HepG2 (cell line): ENCODE measurements around the gene TMCC2. TPM values are rescaled to one million over a fixed set of nuclear protein-coding genes. Genes with fewer than 3 reads are reported as not detected.

Experiments
- TOE1 ChIP-seq: sonication (generic); formaldehyde crosslinking; IDR thresholded peaks from 2 replicates; pipeline ENCODE4 v1.4.0; 2020; ENCODE audit warnings: mild to moderate bottlenecking, missing genetic modification reagents
- ZMAT3 ChIP-seq: sonication (generic); formaldehyde crosslinking; conservative IDR thresholded peaks from 2 replicates; pipeline ENCODE4 v1.7.0; 2021; ENCODE audit warnings: missing genetic modification reagents
- ZNF205 ChIP-seq: IDR thresholded peaks from 2 replicates; pipeline ENCODE4 v1.6.1; 2018; ENCODE audit warnings: missing biosample characterization, missing genetic modification reagents
- ZSCAN22 ChIP-seq: sonication (generic); formaldehyde crosslinking; IDR thresholded peaks from 2 replicates; pipeline ENCODE4 v1.4.0; 2020; ENCODE audit warnings: mild to moderate bottlenecking, missing genetic modification reagents
- polyA plus RNA-seq, 8 experiments: library from polyadenylated mRNA; depleted of rRNA in 3 of 8; stranded (reverse) in 7 of 8; unstranded in 1 of 8; fragments of >200 nt; fragmentation: Illumina TruSeq in 4 of 8; extraction: Trizol in 4 of 8; gene quantifications; 2 replicates each; pipeline versions ENCODE4 v1.2.1 to v1.2.3, GENCODE V29; 2011 to 2016; ENCODE audit warnings: low read depth in 4 of 8, missing spikeins in 1 of 8, mixed read lengths in 1 of 8; ENCODE audit not compliant: insufficient read depth in 1 of 8
- total RNA-seq, 5 experiments: library from RNA; depleted of rRNA; stranded (reverse); fragments of >200 nt; fragmentation: Illumina TruSeq; extraction: Trizol; gene quantifications; 2 replicates each; pipeline ENCODE4 v1.2.3, GENCODE V29; 2016; ENCODE audit warnings: low read depth in 1 of 5
- TF ChIP-seq, protein P1 (sequence below): sonication (generic); formaldehyde crosslinking; IDR thresholded peaks from 2 replicates; pipeline ENCODE4 v1.4.0; 2020; ENCODE audit warnings: missing genetic modification reagents, borderline replicate concordance
- TF ChIP-seq, protein P2 (sequence below): sonication (generic); formaldehyde crosslinking; IDR thresholded peaks from 2 replicates; pipeline ENCODE4 v1.4.0; 2020; ENCODE audit warnings: mild to moderate bottlenecking, low read depth, missing genetic modification reagents
- TF ChIP-seq, protein P3 (sequence below): IDR thresholded peaks from 2 replicates; pipeline ENCODE4 v1.6.1; 2016; ENCODE audit warnings: low read depth, control low read depth
- TF ChIP-seq, protein P4 (sequence below): sonication (generic); formaldehyde crosslinking; IDR thresholded peaks from 2 replicates; pipeline ENCODE4 v1.5.0; 2020; ENCODE audit warnings: missing genetic modification reagents
- TF ChIP-seq, protein P5 (sequence below): sonication (generic); formaldehyde crosslinking; IDR thresholded peaks from 2 replicates; pipeline ENCODE4 v1.9.0; 2021; ENCODE audit warnings: missing genetic modification reagents, borderline replicate concordance
- TF ChIP-seq, protein P6 (sequence below): IDR thresholded peaks from 2 replicates; pipeline ENCODE4 v1.6.1; 2016; ENCODE audit warnings: missing compliant biosample characterization, missing genetic modification reagents, borderline replicate concordance

The TMCC2 gene
- total and polyA plus RNA-seq, 2 of the 13 experiments (the other 11 are each of a cell fraction or from before 2014, with no cell fraction given) = 0.12 to 0.24 TPM

- TF ChIP-seq, protein P1, sequence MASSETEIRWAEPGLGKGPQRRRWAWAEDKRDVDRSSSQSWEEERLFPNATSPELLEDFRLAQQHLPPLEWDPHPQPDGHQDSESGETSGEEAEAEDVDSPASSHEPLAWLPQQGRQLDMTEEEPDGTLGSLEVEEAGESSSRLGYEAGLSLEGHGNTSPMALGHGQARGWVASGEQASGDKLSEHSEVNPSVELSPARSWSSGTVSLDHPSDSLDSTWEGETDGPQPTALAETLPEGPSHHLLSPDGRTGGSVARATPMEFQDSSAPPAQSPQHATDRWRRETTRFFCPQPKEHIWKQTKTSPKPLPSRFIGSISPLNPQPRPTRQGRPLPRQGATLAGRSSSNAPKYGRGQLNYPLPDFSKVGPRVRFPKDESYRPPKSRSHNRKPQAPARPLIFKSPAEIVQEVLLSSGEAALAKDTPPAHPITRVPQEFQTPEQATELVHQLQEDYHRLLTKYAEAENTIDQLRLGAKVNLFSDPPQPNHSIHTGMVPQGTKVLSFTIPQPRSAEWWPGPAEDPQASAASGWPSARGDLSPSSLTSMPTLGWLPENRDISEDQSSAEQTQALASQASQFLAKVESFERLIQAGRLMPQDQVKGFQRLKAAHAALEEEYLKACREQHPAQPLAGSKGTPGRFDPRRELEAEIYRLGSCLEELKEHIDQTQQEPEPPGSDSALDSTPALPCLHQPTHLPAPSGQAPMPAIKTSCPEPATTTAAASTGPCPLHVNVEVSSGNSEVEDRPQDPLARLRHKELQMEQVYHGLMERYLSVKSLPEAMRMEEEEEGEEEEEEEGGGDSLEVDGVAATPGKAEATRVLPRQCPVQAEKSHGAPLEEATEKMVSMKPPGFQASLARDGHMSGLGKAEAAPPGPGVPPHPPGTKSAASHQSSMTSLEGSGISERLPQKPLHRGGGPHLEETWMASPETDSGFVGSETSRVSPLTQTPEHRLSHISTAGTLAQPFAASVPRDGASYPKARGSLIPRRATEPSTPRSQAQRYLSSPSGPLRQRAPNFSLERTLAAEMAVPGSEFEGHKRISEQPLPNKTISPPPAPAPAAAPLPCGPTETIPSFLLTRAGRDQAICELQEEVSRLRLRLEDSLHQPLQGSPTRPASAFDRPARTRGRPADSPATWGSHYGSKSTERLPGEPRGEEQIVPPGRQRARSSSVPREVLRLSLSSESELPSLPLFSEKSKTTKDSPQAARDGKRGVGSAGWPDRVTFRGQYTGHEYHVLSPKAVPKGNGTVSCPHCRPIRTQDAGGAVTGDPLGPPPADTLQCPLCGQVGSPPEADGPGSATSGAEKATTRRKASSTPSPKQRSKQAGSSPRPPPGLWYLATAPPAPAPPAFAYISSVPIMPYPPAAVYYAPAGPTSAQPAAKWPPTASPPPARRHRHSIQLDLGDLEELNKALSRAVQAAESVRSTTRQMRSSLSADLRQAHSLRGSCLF (CRISPR knock-in tag) = no peak
- TF ChIP-seq, protein P2, sequence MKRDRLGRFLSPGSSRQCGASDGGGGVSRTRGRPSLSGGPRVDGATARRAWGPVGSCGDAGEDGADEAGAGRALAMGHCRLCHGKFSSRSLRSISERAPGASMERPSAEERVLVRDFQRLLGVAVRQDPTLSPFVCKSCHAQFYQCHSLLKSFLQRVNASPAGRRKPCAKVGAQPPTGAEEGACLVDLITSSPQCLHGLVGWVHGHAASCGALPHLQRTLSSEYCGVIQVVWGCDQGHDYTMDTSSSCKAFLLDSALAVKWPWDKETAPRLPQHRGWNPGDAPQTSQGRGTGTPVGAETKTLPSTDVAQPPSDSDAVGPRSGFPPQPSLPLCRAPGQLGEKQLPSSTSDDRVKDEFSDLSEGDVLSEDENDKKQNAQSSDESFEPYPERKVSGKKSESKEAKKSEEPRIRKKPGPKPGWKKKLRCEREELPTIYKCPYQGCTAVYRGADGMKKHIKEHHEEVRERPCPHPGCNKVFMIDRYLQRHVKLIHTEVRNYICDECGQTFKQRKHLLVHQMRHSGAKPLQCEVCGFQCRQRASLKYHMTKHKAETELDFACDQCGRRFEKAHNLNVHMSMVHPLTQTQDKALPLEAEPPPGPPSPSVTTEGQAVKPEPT (CRISPR knock-in tag) = no peak
- TF ChIP-seq, protein P3, sequence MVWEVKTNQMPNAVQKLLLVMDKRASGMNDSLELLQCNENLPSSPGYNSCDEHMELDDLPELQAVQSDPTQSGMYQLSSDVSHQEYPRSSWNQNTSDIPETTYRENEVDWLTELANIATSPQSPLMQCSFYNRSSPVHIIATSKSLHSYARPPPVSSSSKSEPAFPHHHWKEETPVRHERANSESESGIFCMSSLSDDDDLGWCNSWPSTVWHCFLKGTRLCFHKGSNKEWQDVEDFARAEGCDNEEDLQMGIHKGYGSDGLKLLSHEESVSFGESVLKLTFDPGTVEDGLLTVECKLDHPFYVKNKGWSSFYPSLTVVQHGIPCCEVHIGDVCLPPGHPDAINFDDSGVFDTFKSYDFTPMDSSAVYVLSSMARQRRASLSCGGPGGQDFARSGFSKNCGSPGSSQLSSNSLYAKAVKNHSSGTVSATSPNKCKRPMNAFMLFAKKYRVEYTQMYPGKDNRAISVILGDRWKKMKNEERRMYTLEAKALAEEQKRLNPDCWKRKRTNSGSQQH (CRISPR knock-in tag) = no peak
- TF ChIP-seq ZNF205 (CRISPR knock-in tag) (no peak), ZMAT3 (CRISPR knock-in tag) (0 out of 2 replicates have a peak, but pooled peaks have one; percentile 43), ZSCAN22 (no peak), TOE1 (CRISPR knock-in tag) (no peak)
- TF ChIP-seq, protein P4, sequence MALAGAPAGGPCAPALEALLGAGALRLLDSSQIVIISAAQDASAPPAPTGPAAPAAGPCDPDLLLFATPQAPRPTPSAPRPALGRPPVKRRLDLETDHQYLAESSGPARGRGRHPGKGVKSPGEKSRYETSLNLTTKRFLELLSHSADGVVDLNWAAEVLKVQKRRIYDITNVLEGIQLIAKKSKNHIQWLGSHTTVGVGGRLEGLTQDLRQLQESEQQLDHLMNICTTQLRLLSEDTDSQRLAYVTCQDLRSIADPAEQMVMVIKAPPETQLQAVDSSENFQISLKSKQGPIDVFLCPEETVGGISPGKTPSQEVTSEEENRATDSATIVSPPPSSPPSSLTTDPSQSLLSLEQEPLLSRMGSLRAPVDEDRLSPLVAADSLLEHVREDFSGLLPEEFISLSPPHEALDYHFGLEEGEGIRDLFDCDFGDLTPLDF (CRISPR knock-in tag) = no peak; the same call in 1 of the 2 replicates
- TF ChIP-seq, protein P5, sequence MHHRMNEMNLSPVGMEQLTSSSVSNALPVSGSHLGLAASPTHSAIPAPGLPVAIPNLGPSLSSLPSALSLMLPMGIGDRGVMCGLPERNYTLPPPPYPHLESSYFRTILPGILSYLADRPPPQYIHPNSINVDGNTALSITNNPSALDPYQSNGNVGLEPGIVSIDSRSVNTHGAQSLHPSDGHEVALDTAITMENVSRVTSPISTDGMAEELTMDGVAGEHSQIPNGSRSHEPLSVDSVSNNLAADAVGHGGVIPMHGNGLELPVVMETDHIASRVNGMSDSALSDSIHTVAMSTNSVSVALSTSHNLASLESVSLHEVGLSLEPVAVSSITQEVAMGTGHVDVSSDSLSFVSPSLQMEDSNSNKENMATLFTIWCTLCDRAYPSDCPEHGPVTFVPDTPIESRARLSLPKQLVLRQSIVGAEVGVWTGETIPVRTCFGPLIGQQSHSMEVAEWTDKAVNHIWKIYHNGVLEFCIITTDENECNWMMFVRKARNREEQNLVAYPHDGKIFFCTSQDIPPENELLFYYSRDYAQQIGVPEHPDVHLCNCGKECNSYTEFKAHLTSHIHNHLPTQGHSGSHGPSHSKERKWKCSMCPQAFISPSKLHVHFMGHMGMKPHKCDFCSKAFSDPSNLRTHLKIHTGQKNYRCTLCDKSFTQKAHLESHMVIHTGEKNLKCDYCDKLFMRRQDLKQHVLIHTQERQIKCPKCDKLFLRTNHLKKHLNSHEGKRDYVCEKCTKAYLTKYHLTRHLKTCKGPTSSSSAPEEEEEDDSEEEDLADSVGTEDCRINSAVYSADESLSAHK (CRISPR knock-in tag) = no peak
- TF ChIP-seq, protein P6, sequence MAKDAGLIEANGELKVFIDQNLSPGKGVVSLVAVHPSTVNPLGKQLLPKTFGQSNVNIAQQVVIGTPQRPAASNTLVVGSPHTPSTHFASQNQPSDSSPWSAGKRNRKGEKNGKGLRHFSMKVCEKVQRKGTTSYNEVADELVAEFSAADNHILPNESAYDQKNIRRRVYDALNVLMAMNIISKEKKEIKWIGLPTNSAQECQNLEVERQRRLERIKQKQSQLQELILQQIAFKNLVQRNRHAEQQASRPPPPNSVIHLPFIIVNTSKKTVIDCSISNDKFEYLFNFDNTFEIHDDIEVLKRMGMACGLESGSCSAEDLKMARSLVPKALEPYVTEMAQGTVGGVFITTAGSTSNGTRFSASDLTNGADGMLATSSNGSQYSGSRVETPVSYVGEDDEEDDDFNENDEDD (CRISPR knock-in tag) = no peak
Measured at GRCh38 chr1:205294175-205294917, 66.6 kb downstream of the TMCC2 start (continued).
